ENCODE results near the gene AFG3L2.

DNA sequence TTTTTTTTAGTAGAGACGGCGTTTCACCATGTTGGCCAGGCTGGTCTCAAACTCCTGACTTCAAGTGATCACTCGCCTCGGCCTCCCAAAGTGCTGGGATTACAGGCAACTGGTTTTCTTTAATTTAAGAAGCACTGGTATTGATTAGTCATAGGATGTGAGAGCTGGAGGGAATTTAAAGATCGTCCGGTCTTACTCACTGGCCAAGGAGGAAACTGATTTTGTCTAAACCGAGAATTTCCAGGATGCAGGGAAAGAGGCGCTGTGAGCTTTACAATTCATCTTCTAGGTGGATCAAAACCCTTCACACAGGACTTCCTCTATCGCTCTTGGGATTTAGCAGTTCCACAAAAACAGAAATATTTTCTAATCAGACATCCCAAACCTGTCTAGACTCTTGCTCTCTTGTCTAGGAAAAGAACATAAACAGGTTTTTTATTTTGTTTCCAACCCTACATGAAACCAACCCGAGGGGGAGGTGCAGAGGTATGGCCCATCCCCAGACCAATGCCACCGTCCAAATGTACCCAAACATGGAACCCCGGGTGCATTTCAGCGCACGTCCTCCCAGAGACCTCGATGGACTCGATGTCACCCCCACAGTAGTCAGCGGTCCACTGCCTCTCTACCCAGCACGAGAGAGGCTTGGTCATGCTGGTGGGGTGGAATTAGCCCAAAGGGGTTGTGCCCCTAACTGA, 81.5 kb downstream of the AFG3L2 start:
- TF ChIP-seq CTCF (IDR thresholded peaks at IDR 0.05) = no peak
- TF ChIP-seq POLR2A (IDR thresholded peaks at IDR 0.05) = no peak

Measured in adrenal gland (tissue), 5 donors.